ENCODE measurements around the gene SNX7. TPM values are rescaled to one million over a fixed set of nuclear protein-coding genes. Genes with fewer than 3 reads are reported as not detected.

Gene SNX7
- total and polyA plus RNA-seq, 11 donors: 3.9 to 39.1 (median 18.6) TPM

DNA sequence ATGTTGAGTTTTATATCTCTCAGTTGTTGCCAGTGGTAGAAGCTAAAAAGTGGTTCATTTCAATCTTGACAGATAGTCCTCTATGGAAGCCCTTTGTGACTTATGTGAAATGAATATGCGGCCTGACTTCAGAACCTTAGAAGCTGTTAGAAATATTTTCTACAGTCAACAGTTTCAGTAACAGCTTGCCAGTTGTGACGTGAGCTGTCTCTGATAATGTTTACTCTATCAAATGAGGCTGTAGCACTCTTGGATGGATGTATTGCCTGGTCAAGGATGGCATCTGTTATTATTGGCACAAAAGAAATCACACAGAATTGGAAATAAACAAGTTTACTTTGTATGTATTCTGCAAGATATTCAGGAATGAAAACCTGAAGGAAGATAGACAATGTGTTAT, 31.9 kb downstream of the SNX7 start:
- Histone ChIP-seq H3K9me3 (no peaks in the 10 kb centered on the region), H3K4me3 (no peak overlapping the region), H3K27ac (peak overlapping the region in 2 of 12 donors; percentile 18 to 47), H3K4me1 (peaks cover 0 to 8% (median 0%) of the 10 kb centered on the region in 12 donors), H3K27me3 (no peaks in the 10 kb centered on the region), H3K36me3 (peaks cover 0 to 34% (median 0%) of the 10 kb centered on the region in 9 donors)
- 54 to 67% (median 56%) methylated on average over 2 of the region's 2 CpGs for WGBS, 4 donors
- TF ChIP-seq, protein P1, sequence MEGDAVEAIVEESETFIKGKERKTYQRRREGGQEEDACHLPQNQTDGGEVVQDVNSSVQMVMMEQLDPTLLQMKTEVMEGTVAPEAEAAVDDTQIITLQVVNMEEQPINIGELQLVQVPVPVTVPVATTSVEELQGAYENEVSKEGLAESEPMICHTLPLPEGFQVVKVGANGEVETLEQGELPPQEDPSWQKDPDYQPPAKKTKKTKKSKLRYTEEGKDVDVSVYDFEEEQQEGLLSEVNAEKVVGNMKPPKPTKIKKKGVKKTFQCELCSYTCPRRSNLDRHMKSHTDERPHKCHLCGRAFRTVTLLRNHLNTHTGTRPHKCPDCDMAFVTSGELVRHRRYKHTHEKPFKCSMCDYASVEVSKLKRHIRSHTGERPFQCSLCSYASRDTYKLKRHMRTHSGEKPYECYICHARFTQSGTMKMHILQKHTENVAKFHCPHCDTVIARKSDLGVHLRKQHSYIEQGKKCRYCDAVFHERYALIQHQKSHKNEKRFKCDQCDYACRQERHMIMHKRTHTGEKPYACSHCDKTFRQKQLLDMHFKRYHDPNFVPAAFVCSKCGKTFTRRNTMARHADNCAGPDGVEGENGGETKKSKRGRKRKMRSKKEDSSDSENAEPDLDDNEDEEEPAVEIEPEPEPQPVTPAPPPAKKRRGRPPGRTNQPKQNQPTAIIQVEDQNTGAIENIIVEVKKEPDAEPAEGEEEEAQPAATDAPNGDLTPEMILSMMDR (IDR thresholded peaks at IDR 0.05): no peak
- no peak for TF ChIP-seq POLR2A (IDR thresholded peaks at IDR 0.05)
- intact Hi-C loops (cut with DNase I): no loop called here
- DNase-seq (peak in 2 of 5 donors; percentile 23 to 25), ATAC-seq (peak; percentile 50 to 82 (median 60))

- H3K9me3 ChIP-seq: no peaks in the 10 kb centered on the region
- peaks cover 0 to 8% (median 0%) of the 10 kb centered on the region in 12 donors for H3K4me1 ChIP-seq
- peaks cover 0 to 53% (median 7%) of the 10 kb centered on the region in 9 donors for H3K36me3 ChIP-seq
- no peak overlapping the region for H3K27ac ChIP-seq
- WGBS, 4 donors: 96 to 100% (median 98%) methylated on average over 4 of the region's 4 CpGs
- ATAC-seq: no peak
- TF ChIP-seq, protein P1 (IDR thresholded peaks at IDR 0.05): no peak
- no peak for TF ChIP-seq POLR2A (IDR thresholded peaks at IDR 0.05)
- no peaks in the 10 kb centered on the region for H3K27me3 ChIP-seq
- intact Hi-C loops (cut with DNase I): no loop called here
- no peak overlapping the region for H3K4me3 ChIP-seq
- no peak for DNase-seq
Measured at GRCh38 chr1:98696077-98696476, 34.6 kb downstream of the SNX7 start.

DNA sequence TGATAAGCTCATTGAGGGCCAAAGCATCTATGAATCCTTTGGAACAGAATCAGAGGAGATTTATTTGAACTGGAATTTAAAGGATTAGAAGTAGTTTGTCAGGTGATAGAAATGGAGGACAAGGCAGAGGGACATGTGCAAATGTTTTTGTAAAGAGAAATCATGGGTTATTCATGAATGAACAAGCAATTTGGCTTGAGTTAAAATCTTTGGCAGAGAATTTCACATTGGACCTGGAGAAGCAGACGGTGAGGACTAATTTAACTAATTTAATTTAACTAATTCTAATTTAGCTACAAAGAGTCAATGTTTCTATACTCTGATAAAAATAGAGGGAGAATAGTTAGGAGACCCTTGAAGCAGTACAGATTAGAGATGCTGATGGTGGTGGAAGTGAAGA, 36.3 kb downstream of the SNX7 start:
- Histone ChIP-seq H3K4me1 (peaks cover 0 to 5% (median 0%) of the 10 kb centered on the region in 12 donors), H3K9me3 (no peaks in the 10 kb centered on the region), H3K27me3 (no peaks in the 10 kb centered on the region), H3K27ac (no peak overlapping the region), H3K4me3 (no peak overlapping the region), H3K36me3 (peaks cover 0 to 53% (median 7%) of the 10 kb centered on the region in 9 donors)
- WGBS, 4 donors: 93 to 100% (median 98%) methylated on average over 1 of the region's 1 CpG
- intact Hi-C loops (cut with DNase I): no loop called here
- no peak for TF ChIP-seq POLR2A (IDR thresholded peaks at IDR 0.05)
- TF ChIP-seq, protein P1 (IDR thresholded peaks at IDR 0.05): no peak
- no peak for DNase-seq
- no peak for ATAC-seq

DNA sequence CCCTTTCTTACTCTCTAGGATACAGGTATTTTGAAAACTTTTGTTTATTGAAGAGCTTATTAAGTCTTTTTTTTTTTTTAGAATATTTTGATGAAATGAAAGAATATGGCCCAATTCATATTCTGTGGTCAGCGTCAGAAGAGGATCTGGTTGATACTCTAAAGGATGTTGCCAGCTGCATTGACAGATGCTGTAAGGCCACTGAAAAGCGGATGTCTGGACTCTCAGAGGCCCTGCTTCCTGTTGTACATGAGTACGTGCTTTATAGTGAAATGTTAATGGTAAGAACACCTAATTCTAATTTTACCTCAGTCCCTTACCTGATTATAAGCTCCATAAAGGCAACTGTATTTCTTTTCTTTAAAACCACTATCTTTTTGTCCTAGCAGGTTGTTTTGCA, 37.1 kb downstream of the SNX7 start:
- Histone ChIP-seq H3K27me3 (no peaks in the 10 kb centered on the region), H3K9me3 (no peaks in the 10 kb centered on the region), H3K4me3 (no peak overlapping the region), H3K27ac (no peak overlapping the region), H3K4me1 (no peaks in the 10 kb centered on the region), H3K36me3 (peaks cover 0 to 56% (median 7%) of the 10 kb centered on the region in 9 donors)
- ATAC-seq (no peak), DNase-seq (no peak)
- TF ChIP-seq POLR2A (IDR thresholded peaks at IDR 0.05): no peak
- 89 to 93% (median 89%) methylated on average over 3 of the region's 3 CpGs for WGBS, 4 donors
- intact Hi-C loops (cut with DNase I): no loop called here

- DNase-seq: no peak
- intact Hi-C loops (cut with DNase I): no loop called here
- Histone ChIP-seq H3K27me3 (no peaks in the 10 kb centered on the region), H3K27ac (no peak overlapping the region), H3K4me1 (no peaks in the 10 kb centered on the region), H3K36me3 (peaks cover 0 to 53% (median 7%) of the 10 kb centered on the region in 9 donors), H3K9me3 (no peaks in the 10 kb centered on the region), H3K4me3 (no peak overlapping the region)
- no peak for TF ChIP-seq POLR2A (IDR thresholded peaks at IDR 0.05)
- TF ChIP-seq, protein P1 (IDR thresholded peaks at IDR 0.05): no peak
- no peak for ATAC-seq
Measured at GRCh38 chr1:98700228-98700627, 38.7 kb downstream of the SNX7 start.
